ENCODE data around the gene CDC42. TPM values are rescaled to one million over a fixed set of nuclear protein-coding genes. Genes with fewer than 3 reads are reported as not detected.
A peak's percentile ranks its signal among the peaks of the same experiment; 100 is the strongest.

The CDC42 gene
- polyA plus RNA-seq, 1 donor from 2014 or later: 913 TPM

- H3K4me2 ChIP-seq (ENCODE audit: low read length): no peak overlapping the region
- no peaks in the 10 kb centered on the region for H3K27me3 ChIP-seq (ENCODE audit: insufficient read depth, low read depth, low read length)
- peak overlapping the region; percentile 95 for H3K27ac ChIP-seq (ENCODE audit: low read length)
- peaks cover 13% of the 10 kb centered on the region for H4K20me1 ChIP-seq (ENCODE audit: insufficient read depth)
- H3K4me3 ChIP-seq (ENCODE audit: low read length): peak overlapping the region; percentile 75
- no peak overlapping the region for H2AFZ ChIP-seq (ENCODE audit: low read depth, low read length)
- H3K9me3 ChIP-seq (ENCODE audit: low read length): no peaks in the 10 kb centered on the region
- no peaks in the 10 kb centered on the region for H3F3A ChIP-seq (ENCODE audit: insufficient read depth, low read length, poor library complexity, severe bottlenecking)
- no peaks in the 10 kb centered on the region for H3K9me2 ChIP-seq (ENCODE audit: insufficient read depth, low read length)
- H3K36me3 ChIP-seq (ENCODE audit: insufficient read depth, low read length): no peaks in the 10 kb centered on the region
- TF ChIP-seq TAF1 (IDR thresholded peaks at IDR 0.05; ENCODE audit: low read depth): no peak
- H3K9ac ChIP-seq (ENCODE audit: low read length): no peak overlapping the region
- peaks cover 32% of the 10 kb centered on the region for H3K79me2 ChIP-seq (replicated peaks; ENCODE audit: insufficient read depth, low read length)
Measured at GRCh38 chr1:22051607-22052114, 848 bp upstream of the CDC42 start.

DNA sequence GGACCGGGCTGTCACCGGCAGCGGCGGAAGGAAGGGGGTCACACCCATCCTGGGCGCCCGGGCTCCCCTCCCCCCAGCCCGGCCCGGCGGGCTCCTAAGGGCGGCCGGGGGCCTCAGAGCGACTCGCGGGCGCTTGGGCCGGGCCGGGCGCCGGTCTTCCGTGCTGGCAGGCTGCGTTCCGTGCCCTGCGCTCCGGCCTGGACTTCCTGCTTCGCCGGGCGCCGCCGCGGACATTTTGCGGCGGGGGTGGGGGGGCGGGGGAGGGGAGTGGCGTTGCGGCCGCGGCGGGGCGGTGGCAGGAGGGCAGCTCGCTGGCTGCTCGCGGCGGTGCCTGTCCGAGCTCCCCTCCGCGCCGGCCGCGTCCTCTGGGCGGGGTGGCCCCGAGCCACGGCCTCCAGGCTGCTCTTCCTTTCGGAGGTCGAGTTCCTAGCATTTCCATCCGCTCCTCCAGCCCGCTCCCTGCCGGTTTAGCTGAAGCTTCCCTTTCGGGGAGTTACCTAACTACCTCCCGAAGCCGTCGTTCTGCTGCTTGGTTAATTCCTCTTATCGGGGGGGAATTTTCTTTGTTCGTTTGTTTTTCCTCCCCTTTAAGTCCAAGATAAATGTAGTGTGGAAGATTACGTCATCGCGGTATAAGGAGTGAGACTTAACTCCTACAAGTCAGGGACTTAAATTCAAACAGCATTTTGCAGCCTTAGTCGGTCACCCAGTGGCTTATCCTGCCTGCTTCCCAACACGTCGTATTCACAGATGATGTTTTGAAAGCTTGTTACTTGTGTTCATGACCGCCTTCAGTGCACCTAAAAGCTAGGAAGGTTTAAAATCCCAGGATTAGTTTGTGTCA lies 730 bp downstream of the CDC42 start:
- TF ChIP-seq TAF1 (IDR thresholded peaks at IDR 0.05; ENCODE audit: low read depth) (no peak), POLR2AphosphoS5 (IDR thresholded peaks at IDR 0.05) (peak; percentile 71), REST (IDR thresholded peaks at IDR 0.05; ENCODE audit: borderline replicate concordance) (peak; percentile 78)
- Histone ChIP-seq H3K9me3 (ENCODE audit: low read length) (no peaks in the 10 kb centered on the region), H3K4me2 (ENCODE audit: low read length) (peak overlapping the region; percentile 86), H3K27ac (ENCODE audit: low read length) (peak overlapping the region; percentile 95), H3K79me2 (replicated peaks; ENCODE audit: insufficient read depth, low read length) (peaks cover 48% of the 10 kb centered on the region), H3F3A (ENCODE audit: insufficient read depth, low read length, poor library complexity, severe bottlenecking) (no peaks in the 10 kb centered on the region), H3K36me3 (ENCODE audit: insufficient read depth, low read length) (no peaks in the 10 kb centered on the region), H3K9me2 (ENCODE audit: insufficient read depth, low read length) (no peaks in the 10 kb centered on the region), H3K9ac (ENCODE audit: low read length) (peak overlapping the region; percentile 98), H4K20me1 (ENCODE audit: insufficient read depth) (peaks cover 22% of the 10 kb centered on the region), H2AFZ (ENCODE audit: low read depth, low read length) (no peak overlapping the region), H3K4me3 (ENCODE audit: low read length) (peak overlapping the region; percentile 75), H3K27me3 (ENCODE audit: insufficient read depth, low read depth, low read length) (no peaks in the 10 kb centered on the region)

DNA sequence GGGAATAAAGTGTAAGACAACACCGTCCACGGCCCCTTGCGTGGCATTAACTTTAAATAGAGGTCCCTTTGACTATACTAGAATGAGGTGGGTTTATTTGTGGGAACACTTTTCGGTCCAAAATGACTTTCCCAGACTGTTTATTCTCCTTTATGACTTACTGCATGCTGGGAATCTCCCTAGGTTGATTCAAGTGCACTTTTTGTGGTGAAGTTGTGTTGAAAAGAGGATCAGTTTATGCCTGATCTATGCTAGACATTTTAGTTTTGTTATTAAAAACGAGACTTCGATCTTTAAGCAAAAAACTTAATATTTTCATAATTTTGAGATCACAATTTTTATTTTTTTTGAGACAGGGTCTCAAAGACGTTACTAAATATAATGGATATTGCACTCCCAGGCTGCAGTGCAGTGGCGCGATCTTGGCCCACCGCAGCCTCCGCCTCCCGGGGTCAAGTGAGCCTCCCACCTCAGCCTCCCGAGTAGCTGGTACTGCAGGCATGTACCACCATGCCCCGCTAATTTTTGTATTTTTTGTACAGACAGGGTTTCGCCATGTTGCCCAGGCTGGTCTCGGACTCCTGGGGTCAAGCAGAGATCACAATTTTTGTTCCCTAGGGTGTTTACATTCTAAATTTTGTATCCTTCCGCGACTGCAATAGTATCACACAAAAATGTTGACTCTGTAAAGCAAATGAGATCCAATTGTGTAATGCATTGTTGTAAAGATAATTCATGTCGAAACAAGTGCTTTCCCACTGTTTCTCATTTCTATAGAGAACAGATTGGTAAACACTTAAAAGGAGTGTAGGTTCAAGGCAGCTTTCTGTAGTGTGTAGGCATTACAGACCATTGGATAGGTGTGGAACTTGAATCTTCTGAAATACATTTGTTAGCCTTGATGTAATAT lies 1.6 kb downstream of the CDC42 start:
- Histone ChIP-seq H3K4me3 (ENCODE audit: low read length) (peak overlapping the region; percentile 75), H3F3A (ENCODE audit: insufficient read depth, low read length, poor library complexity, severe bottlenecking) (no peaks in the 10 kb centered on the region), H2AFZ (ENCODE audit: low read depth, low read length) (no peak overlapping the region), H3K9ac (ENCODE audit: low read length) (peak overlapping the region; percentile 98), H3K27me3 (ENCODE audit: insufficient read depth, low read depth, low read length) (no peaks in the 10 kb centered on the region), H3K4me2 (ENCODE audit: low read length) (peak overlapping the region; percentile 86), H3K27ac (ENCODE audit: low read length) (peak overlapping the region; percentile 95), H4K20me1 (ENCODE audit: insufficient read depth) (peaks cover 22% of the 10 kb centered on the region), H3K9me2 (ENCODE audit: insufficient read depth, low read length) (no peaks in the 10 kb centered on the region), H3K79me2 (replicated peaks; ENCODE audit: insufficient read depth, low read length) (peaks cover 57% of the 10 kb centered on the region), H3K36me3 (ENCODE audit: insufficient read depth, low read length) (no peaks in the 10 kb centered on the region), H3K9me3 (ENCODE audit: low read length) (no peaks in the 10 kb centered on the region)
- TF ChIP-seq EP300 (conservative IDR thresholded peaks at IDR 0.05; ENCODE audit: poor library complexity, severe bottlenecking) (no peak), EZH2 (IDR thresholded peaks at IDR 0.05; ENCODE audit: borderline replicate concordance, insufficient read depth, low read length, poor library complexity, severe bottlenecking) (no peak), RAD21 (conservative IDR thresholded peaks at IDR 0.05) (no peak), REST (IDR thresholded peaks at IDR 0.05; ENCODE audit: borderline replicate concordance) (no peak), MXI1 (conservative IDR thresholded peaks at IDR 0.05; ENCODE audit: poor library complexity, severe bottlenecking) (no peak), SMC3 (conservative IDR thresholded peaks at IDR 0.05; ENCODE audit: poor library complexity) (no peak), TAF1 (IDR thresholded peaks at IDR 0.05; ENCODE audit: low read depth) (no peak), POLR2AphosphoS5 (IDR thresholded peaks at IDR 0.05) (no peak)
- TF ChIP-seq, protein P1, sequence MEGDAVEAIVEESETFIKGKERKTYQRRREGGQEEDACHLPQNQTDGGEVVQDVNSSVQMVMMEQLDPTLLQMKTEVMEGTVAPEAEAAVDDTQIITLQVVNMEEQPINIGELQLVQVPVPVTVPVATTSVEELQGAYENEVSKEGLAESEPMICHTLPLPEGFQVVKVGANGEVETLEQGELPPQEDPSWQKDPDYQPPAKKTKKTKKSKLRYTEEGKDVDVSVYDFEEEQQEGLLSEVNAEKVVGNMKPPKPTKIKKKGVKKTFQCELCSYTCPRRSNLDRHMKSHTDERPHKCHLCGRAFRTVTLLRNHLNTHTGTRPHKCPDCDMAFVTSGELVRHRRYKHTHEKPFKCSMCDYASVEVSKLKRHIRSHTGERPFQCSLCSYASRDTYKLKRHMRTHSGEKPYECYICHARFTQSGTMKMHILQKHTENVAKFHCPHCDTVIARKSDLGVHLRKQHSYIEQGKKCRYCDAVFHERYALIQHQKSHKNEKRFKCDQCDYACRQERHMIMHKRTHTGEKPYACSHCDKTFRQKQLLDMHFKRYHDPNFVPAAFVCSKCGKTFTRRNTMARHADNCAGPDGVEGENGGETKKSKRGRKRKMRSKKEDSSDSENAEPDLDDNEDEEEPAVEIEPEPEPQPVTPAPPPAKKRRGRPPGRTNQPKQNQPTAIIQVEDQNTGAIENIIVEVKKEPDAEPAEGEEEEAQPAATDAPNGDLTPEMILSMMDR (IDR thresholded peaks at IDR 0.05; ENCODE audit: poor library complexity, severe bottlenecking): no peak

All from neural cell (in vitro differentiated cells).